GM12878 (cell line): ENCODE data around the gene ADAMTSL4. TPM values are rescaled to one million over a fixed set of nuclear protein-coding genes. Genes with fewer than 3 reads are reported as not detected.
A peak's percentile ranks its signal among the peaks of the same experiment; 100 is the strongest.

ENCODE experiments used
- ATAC-seq: fragments of 200-7000 bp; cut with Tn5 transposase; 3 replicates; pipeline ENCODE4 v1.9.1; 2020; ENCODE audit warnings: mild to moderate bottlenecking, moderate library complexity
- BruUV-seq: library from RNA; stranded (reverse); fragments of 400-500 nt; replicated peaks from 2 replicates; lab custom pipeline; 2021; lab: Mats Ljungman, UMichigan
- CTCF ChIA-PET: fragments of 300-600 bp; sonication (Branson Sonifier 250); formaldehyde crosslinking; extraction: SDS; loops from one replicate; lab custom pipeline; 2021; ENCODE audit warnings: inconsistent platforms; lab: Yijun Ruan, JAX
- POLR2A ChIA-PET: fragments of 350-600 bp; formaldehyde crosslinking; extraction: SDS; loops from one replicate; lab custom pipeline; 2021; ENCODE audit warnings: inconsistent platforms; lab: Charles Lee
- RAD21 ChIA-PET: fragments of 300-600 bp; sonication (Branson Sonifier 250); formaldehyde crosslinking; loops from one replicate; lab custom pipeline; 2023; ENCODE audit warnings: antibody characterized with exemption; ENCODE audit not compliant: unreplicated experiment; lab: Charles Lee
- SMC1A ChIA-PET: fragments of 300-600 bp; sonication (Branson Sonifier 250); formaldehyde crosslinking; loops from one replicate; lab custom pipeline; 2023; ENCODE audit not compliant: unreplicated experiment, uncharacterized antibody; lab: Charles Lee
- DNase-seq: peaks from one replicate; pipeline ENCODE4 v3.0.0-alpha.2; 2011; ENCODE audit warnings: low read depth, low spot score
- FAIRE-seq: peaks from 3 replicates; lab custom pipeline; 2011; peaks lifted over from hg19 to GRCh38; lab: Jason Lieb, UNC
- H2AFZ ChIP-seq: 2 replicates; pipeline ENCODE4 v1.6.0; 2011; ENCODE audit warnings: low read depth, low read length, control low read depth; ENCODE audit not compliant: control insufficient read depth
- H3K27ac ChIP-seq: 2 replicates; pipeline ENCODE4 v1.5.1; 2011; ENCODE audit warnings: control low read depth; ENCODE audit not compliant: control insufficient read depth, insufficient read depth
- H3K27me3 ChIP-seq, 2 experiments: replicated peaks in 1 of 2; 2 replicates each; pipeline versions ENCODE4 v1.6.0 to v1.6.1; 2011; ENCODE audit warnings: low read length in 1 of 2; ENCODE audit not compliant: control insufficient read depth in 2 of 2, insufficient read depth in 2 of 2
- H3K36me3 ChIP-seq, 2 experiments: 2 replicates each; pipeline ENCODE4 v1.5.1; 2011; ENCODE audit warnings: low read length in 1 of 2; ENCODE audit not compliant: control insufficient read depth in 2 of 2, insufficient read depth in 2 of 2
- H3K4me1 ChIP-seq: 2 replicates; pipeline ENCODE4 v1.6.1; 2011; ENCODE audit warnings: mild to moderate bottlenecking, low read length, moderate library complexity, mixed read lengths; ENCODE audit not compliant: control insufficient read depth, insufficient read depth
- H3K4me2 ChIP-seq: 2 replicates; pipeline ENCODE4 v1.6.0; 2011; ENCODE audit warnings: control low read depth; ENCODE audit not compliant: control insufficient read depth, insufficient read depth
- H3K4me3 ChIP-seq: fragments of 200-600 bp; sonication (generic); 2 replicates; pipeline ENCODE4 v1.5.1; 2016
- H3K79me2 ChIP-seq: 2 replicates; pipeline ENCODE4 v1.6.0; 2011; ENCODE audit warnings: low read length; ENCODE audit not compliant: control insufficient read depth, insufficient read depth
- H3K9ac ChIP-seq: 2 replicates; pipeline ENCODE4 v1.8.0; 2011; ENCODE audit warnings: low read length, control low read depth, mixed read lengths; ENCODE audit not compliant: control insufficient read depth, insufficient read depth
- H3K9me3 ChIP-seq: replicated peaks from 3 replicates; pipeline ENCODE4 v1.5.1; 2011; ENCODE audit warnings: mild to moderate bottlenecking, low read length; ENCODE audit not compliant: control insufficient read depth, insufficient read depth
- H4K20me1 ChIP-seq: 2 replicates; pipeline ENCODE4 v1.6.0; 2011; ENCODE audit not compliant: control insufficient read depth, insufficient read depth
- ATF7 ChIP-seq: fragments of 450-650 bp; IDR thresholded peaks from 2 replicates; pipeline ENCODE4 v1.6.1; 2016; ENCODE audit warnings: low read depth, mild to moderate bottlenecking
- BMI1 ChIP-seq: fragments of 450-650 bp; IDR thresholded peaks from 2 replicates; pipeline ENCODE4 v1.6.1; 2016; ENCODE audit warnings: mild to moderate bottlenecking, moderate library complexity, borderline replicate concordance
- CHD1 ChIP-seq: IDR thresholded peaks from 2 replicates; pipeline ENCODE4 v1.6.1; 2012; ENCODE audit warnings: low read depth, low read length, improper control_type of control experiment
- MLLT1 ChIP-seq: fragments of 450-650 bp; IDR thresholded peaks from 2 replicates; pipeline ENCODE4 v1.6.1; 2016; ENCODE audit warnings: mild to moderate bottlenecking
- NKRF ChIP-seq: fragments of 450-650 bp; conservative IDR thresholded peaks from 2 replicates; pipeline ENCODE4 v1.6.1; 2017; ENCODE audit warnings: mild to moderate bottlenecking, moderate library complexity
- NR2C2 ChIP-seq: IDR thresholded peaks from 2 replicates; pipeline ENCODE4 v1.6.1; 2011; ENCODE audit warnings: borderline replicate concordance, low read depth; ENCODE audit not compliant: control insufficient read depth, insufficient read length
- NR2F1 ChIP-seq: fragments of 450-650 bp; conservative IDR thresholded peaks from 2 replicates; pipeline ENCODE4 v1.6.1; 2017; ENCODE audit warnings: mild to moderate bottlenecking
- POLR2AphosphoS2 ChIP-seq: IDR thresholded peaks from 2 replicates; pipeline ENCODE4 v1.6.1; 2011; ENCODE audit warnings: low read depth, mild to moderate bottlenecking, low read length, improper control_type of control experiment, moderate library complexity
- USF1 ChIP-seq: IDR thresholded peaks from 2 replicates; pipeline ENCODE4 v1.6.1; 2011; ENCODE audit warnings: borderline replicate concordance, low read depth, mild to moderate bottlenecking, moderate library complexity, mixed read lengths, low read length; ENCODE audit not compliant: insufficient read depth; ENCODE audit errors: extremely low read length
- ZBED1 ChIP-seq: IDR thresholded peaks from 2 replicates; pipeline ENCODE4 v1.6.1; 2016; ENCODE audit warnings: borderline replicate concordance
- ZNF274 ChIP-seq: IDR thresholded peaks from one replicate; pipeline ENCODE4 v1.8.0; 2011; ENCODE audit not compliant: insufficient read length, insufficient read depth
- WGBS: methylation state at CpG from one replicate; pipeline ENCODE4 v1.1.6; 2016; ENCODE audit warnings: low lambda C conversion rate; ENCODE audit not compliant: insufficient replicate concordance, insufficient coverage; ENCODE audit errors: missing lambda C conversion rate; 5-methylcytosine and 5-hydroxymethylcytosine counted together
- in situ Hi-C: fragments of 300-500 bp; cut with MboI; formaldehyde crosslinking; loops from 9 replicates; pipeline ENCODE4 v1.14.3; 2018; ENCODE audit warnings: mixed read lengths
- intact Hi-C: fragments of 100-400 bp; cut with micrococcal nuclease; formaldehyde crosslinking; loops from one replicate; pipeline ENCODE4 v1.14.2; 2022; ENCODE audit not compliant: unreplicated experiment
- polyA plus RNA-seq, 11 experiments: library from polyadenylated mRNA; depleted of rRNA in 4 of 11; unstranded in 6 of 11; stranded (reverse) in 5 of 11; fragments of >200 nt; fragmentation: Nextera tagmentation in 4 of 11; fragmentation: Illumina TruSeq in 1 of 11; extraction: Ambion mirVana in 4 of 11; extraction: Trizol in 1 of 11; gene quantifications; 1 replicate in 1 of 11; 2 replicates in 10 of 11; pipeline versions ENCODE4 v1.2.1 to v1.2.3, GENCODE V29; 2011 to 2016; ENCODE audit warnings: inconsistent platforms in 2 of 11, missing spikeins in 2 of 11, low read depth in 1 of 11
- total RNA-seq, 4 experiments: library from RNA; depleted of rRNA in 3 of 4; stranded (reverse); fragments of >200 nt in 3 of 4; fragmentation: Illumina TruSeq in 1 of 4; extraction: Trizol in 1 of 4; gene quantifications; 2 replicates each; pipeline versions ENCODE4 v1.2.1 to v1.2.3, GENCODE V29; 2013 to 2021

The ADAMTSL4 gene
- total and polyA plus RNA-seq, 10 of the 15 experiments (the other 5 are each of a cell fraction or from before 2014, with no cell fraction given) = 0.04 to 0.15 (median 0.05) TPM; not detected in 5

GRCh38 chr1:150575072-150575489, 25.9 kb downstream of the ADAMTSL4 start:
- Histone ChIP-seq H3K79me2 (peaks cover 95% of the 10 kb centered on the region), H3K27me3 (no peaks in the 10 kb centered on the region), H3K4me3 (peak overlapping the region; percentile 85), H3K27ac (peak overlapping the region; percentile 96), H2AFZ (no peak overlapping the region), H3K4me2 (peak overlapping the region; percentile 48), H3K9ac (peak overlapping the region; percentile 93), H3K4me1 (peaks cover 22% of the 10 kb centered on the region), H3K9me3 (no peaks in the 10 kb centered on the region), H4K20me1 (peaks cover 12% of the 10 kb centered on the region), H3K36me3 (peaks cover 9 to 12% of the 10 kb centered on the region in 2 experiments)
- SMC1A ChIA-PET = interaction anchor here (2.8 to 13.6 kb wide), 3 partner anchors 12 to 44 kb away, joined by 7 to 388 read pairs (median 27); no protein-coding TSS in a partner anchor
- ATAC-seq = no peak
- no TSS peak for BruUV-seq
- TF ChIP-seq NR2F1 = peak; percentile 52; the same call in 1 of the 2 replicates
- 0 out of 2 replicates have a peak, but pooled peaks have one; percentile 28 for TF ChIP-seq ZBED1
- 0 out of 2 replicates have a peak, but pooled peaks have one; percentile 39 for TF ChIP-seq POLR2AphosphoS2
- TF ChIP-seq ZNF274 = no peak
- TF ChIP-seq MLLT1 = no peak
- TF ChIP-seq NR2C2 = no peak
- TF ChIP-seq ATF7 = peak; percentile 12; the same call in 1 of the 2 replicates
- 0 out of 2 replicates have a peak, but pooled peaks have one; percentile 37 for TF ChIP-seq CHD1
- TF ChIP-seq NKRF = no peak
- no peak for TF ChIP-seq USF1
- TF ChIP-seq BMI1 = 0 out of 2 replicates have a peak, but pooled peaks have one; percentile 1
- RAD21 ChIA-PET = interaction anchor here (0.6 to 14.4 kb wide), 7 partner anchors 10 to 421 kb away, joined by 3 to 387 read pairs (median 4); partner anchors contain the start of genes ENSA and GOLPH3L
- 2% methylated on average over 4 of the region's 4 CpGs for WGBS
- no peak for DNase-seq
- CTCF ChIA-PET = interaction anchor here (3.8 to 16.3 kb wide), 2 partner anchors 11 to 46 kb away, joined by 28 to 289 read pairs; no protein-coding TSS in a partner anchor
- POLR2A ChIA-PET = interaction anchor here (0.7 to 10.5 kb wide), 3 partner anchors 9 to 37 kb away, joined by 3 to 324 read pairs (median 21); no protein-coding TSS in a partner anchor
- in situ Hi-C loops = no loop called here
- intact Hi-C loops = loop anchor here (1.0 kb wide), 1 partner anchor 12 kb away; no protein-coding TSS in a partner anchor
- FAIRE-seq = no peak
